ENCODE data around the gene LRRC8B. TPM values are rescaled to one million over a fixed set of nuclear protein-coding genes. Genes with fewer than 3 reads are reported as not detected.
"Not testable (repeated sequence)": the region's sequence is repeated elsewhere in the genome, so short reads cannot be mapped to it uniquely, and the experiment has no call there.

Gene LRRC8B
- total and polyA plus RNA-seq, 9 of the 15 experiments (the other 6 are each of a cell fraction or from before 2014, with no cell fraction given), result 4.3 to 43.7 (median 14.4) TPM

- DNase-seq (ENCODE audit: extremely low read depth in 1 of 4, low spot score in 3 of 4); H3K9me3 ChIP-seq (replicated peaks; ENCODE audit: control insufficient read depth, insufficient read depth, low read depth, low read length); H2AFZ ChIP-seq (ENCODE audit: low read depth, low read length); H3K9ac ChIP-seq (ENCODE audit: insufficient read depth in 1 of 2, low read depth in 2 of 2, low read length in 2 of 2); CTCF ChIA-PET (ENCODE audit: low intra/inter-chr PET ratio); H4K20me1 ChIP-seq (replicated peaks; ENCODE audit: control insufficient read depth, insufficient read depth, low read length); POLR2A ChIA-PET; FAIRE-seq; BruUV-seq (replicated peaks); H3K4me3 ChIP-seq; H3K27me3 ChIP-seq (ENCODE audit: control insufficient read depth in 2 of 2, insufficient read depth in 2 of 2, low read length in 2 of 2); ATAC-seq; H3K4me2 ChIP-seq (ENCODE audit: insufficient read depth, low read length); in situ Hi-C loops (cut with MboI); H3K9me1 ChIP-seq (ENCODE audit: control insufficient read depth, insufficient read depth, low read length): not testable (repeated sequence)
- intact Hi-C loops (cut with micrococcal nuclease), result loop anchor here (2.0 to 10.0 kb wide), 3 partner anchors 19 to 351 kb away; partner anchors contain the start of gene LRRC8B
- H3K36me3 ChIP-seq (ENCODE audit: control insufficient read depth, insufficient read depth, low read length), result peaks cover 14% of the 10 kb centered on the region
- H3K79me2 ChIP-seq (ENCODE audit: control insufficient read depth, insufficient read depth, low read length), result peaks cover 94% of the 10 kb centered on the region
- peaks cover 18 to 83% of the 10 kb centered on the region in 2 experiments for H3K4me1 ChIP-seq (replicated peaks in 1 of 2; ENCODE audit: control insufficient read depth in 2 of 2, insufficient read depth in 2 of 2, low read length in 2 of 2)
- TF ChIP-seq SMARCA5 (IDR thresholded peaks at IDR 0.05) (peak; percentile 38; the same call in 1 of the 2 replicates), RBM25 (IDR thresholded peaks at IDR 0.05; ENCODE audit: low read depth, low read length, severe bottlenecking) (peak; percentile 34), BCOR (IDR thresholded peaks at IDR 0.05) (peak; percentile 68), ZNF121 (CRISPR knock-in tag; conservative IDR thresholded peaks at IDR 0.05) (peak; percentile 95), ZNF175 (CRISPR knock-in tag; IDR thresholded peaks at IDR 0.05; ENCODE audit: low read depth) (0 out of 2 replicates have a peak, but pooled peaks have one; percentile 64)
- WGBS (ENCODE audit: insufficient coverage, low coverage, missing lambda C conversion rate), result 100% methylated on average over 1 of the region's 1 CpG
- H3K27ac ChIP-seq (ENCODE audit: extremely low read depth, low read depth, low read length), result peak overlapping the region; percentile 95; the same call in 1 of the 3 replicates
These were observed 19.0 kb downstream of the LRRC8B start for GRCh38 chr1:89543632-89544031.
